Dedifferentiated amniotic fluid mesenchymal stem cell (primary cell): ENCODE results near the gene C6orf52.
"Not testable (repeated sequence)": the region's sequence is repeated elsewhere in the genome, so short reads cannot be mapped to it uniquely, and the experiment has no call there.

Experiments
- DNase-seq: peaks from one replicate; pipeline ENCODE4 v3.0.0-alpha.2; 2016; ENCODE audit errors: extremely low spot score

The C6orf52 gene

DNA sequence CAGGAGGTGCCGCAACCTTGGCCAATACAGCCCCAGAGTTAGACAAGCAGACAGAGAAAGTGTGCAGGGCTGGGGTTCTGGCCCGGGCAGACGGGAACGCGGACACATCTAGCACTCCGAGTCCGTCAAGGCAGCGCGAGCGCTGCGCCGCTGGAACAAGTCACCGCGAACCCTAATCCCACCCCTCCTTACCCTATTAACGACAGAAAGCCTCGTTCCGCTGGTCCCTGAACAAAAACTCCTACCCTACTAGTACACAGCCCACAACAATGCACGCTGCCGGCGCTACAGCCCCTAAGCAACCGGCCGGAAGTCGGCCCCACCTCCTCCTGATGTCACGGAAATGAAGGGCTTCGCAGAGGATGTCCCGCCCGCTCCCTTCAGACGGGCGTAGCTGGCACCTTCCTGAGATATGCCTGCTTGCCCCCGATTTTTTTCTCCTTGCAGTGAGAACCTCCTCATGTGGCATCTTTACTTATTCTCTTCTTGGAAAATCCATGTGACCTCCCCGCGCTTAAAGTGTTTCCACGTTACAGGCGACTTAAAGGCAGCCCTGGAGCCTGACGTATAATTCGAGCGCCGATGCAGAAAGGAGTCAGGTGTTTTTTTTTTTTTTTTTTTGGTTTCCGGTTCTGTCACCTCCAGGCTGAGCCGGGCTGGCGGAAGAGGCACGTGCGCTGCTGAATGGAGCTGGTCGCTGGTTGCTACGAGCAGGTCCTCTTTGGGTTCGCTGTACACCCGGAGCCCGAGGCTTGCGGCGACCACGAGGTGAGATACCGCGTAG lies at the start of gene C6orf52, which contains the start of gene PAK1IP1:
TSS of gene C6orf52 (minus strand) at position 315 of the 784 bp plus-strand sequence. CDS start 7,066 bp downstream, outside the sequence.
TSS of gene PAK1IP1 (plus strand) at position 671 of the 784 bp plus-strand sequence. CDS start at position 685, 14 bp downstream.
- DNase-seq, result peak; percentile 93

DNA sequence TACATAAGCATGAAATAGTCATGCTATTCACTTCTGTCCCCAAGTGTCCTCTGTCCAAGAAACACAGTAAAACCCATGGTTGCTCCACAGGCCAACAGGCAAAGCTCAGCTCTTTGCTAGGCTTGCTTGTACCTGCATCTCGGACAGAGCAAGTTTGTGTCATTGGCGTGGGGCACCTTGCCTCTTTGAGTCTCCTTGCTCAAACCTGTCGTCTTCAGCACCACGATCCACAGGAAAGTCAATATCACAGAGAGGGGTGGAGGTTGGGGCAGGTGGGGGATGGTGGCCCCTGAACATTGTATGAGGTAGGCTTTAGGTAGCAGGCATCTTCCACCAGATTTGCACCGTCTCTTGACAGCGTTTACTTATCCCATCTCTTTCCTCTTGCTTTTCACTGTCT lies 49.1 kb upstream of the C6orf52 start:
- DNase-seq, result no peak

DNA sequence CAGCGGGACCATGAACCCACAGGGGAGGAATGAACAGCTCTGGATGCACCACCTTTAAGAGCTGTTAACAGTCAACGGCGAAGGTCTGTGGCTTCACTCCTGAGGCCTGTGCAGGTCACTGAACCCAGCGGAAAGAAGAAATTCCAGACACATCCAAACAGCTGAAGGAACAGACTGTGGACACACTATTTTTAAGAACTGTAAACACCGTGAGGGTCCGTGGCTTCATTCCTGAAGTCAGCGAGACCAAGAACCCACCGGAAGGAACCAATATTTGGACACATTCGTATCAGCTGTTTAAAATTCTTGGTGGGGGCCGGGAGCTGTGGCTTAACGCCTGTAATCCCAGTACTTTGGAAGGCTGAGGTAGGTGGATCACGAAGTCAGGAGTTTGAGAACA lies 47.8 kb upstream of the C6orf52 start:
- DNase-seq, result no peak

DNA sequence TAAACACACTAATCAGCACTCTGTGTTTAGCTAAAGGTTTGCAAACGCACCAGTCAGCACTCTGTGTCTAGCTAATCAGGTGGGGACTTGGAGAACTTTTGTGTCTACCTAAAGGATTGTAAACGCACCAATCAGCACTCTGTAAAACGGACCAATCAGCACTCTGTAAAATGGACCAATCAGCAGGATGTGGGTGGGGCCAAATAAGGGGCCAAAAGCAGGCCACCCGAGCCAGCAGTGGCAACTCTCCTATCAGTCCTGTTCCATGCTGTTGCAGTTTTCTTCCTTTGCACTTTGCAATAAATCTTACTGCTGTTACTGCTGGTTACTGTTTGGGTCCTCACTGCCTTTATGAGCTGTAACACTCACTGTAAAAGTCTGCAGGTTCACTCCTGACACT lies 47.2 kb upstream of the C6orf52 start:
- not testable (repeated sequence) for DNase-seq

DNA sequence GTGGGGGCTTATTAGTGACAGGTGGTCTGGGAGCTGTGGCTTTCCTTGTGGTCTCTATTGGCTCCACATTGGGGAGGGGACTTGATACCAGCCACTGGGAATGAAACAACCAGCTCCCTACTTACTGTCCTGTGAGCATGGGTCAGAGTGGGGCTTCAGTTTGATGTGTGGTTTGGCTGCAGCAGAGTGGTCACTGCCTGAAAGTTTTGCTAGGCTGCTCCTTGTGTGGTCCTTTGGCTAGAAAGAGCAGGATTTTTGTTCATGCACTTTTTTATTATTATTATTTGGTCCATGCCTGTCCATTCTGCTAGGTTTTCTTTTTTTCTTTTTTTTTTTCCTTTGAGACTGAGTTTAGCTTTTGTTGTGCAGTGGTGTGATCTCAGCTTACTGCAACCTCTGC lies 45.6 kb upstream of the C6orf52 start:
- DNase-seq, result no peak

DNA sequence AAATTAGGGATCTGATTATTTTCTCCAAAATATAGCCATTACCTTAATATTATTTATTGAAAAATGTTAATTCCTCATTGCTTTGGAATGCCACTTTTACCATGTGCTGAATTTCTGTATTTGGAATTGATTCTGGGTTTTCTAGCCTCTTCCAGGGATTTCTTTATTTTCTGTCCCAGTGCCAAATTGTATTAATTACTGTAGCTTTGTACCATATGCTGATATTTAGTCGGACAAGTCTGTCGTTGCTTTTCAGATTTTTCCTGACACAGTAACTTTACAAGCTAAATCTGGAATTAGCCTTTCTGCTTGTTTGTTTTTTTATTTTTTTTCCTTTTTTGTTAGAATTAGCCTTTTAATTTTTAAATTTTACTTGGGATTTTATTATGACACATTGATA lies 42.3 kb upstream of the C6orf52 start:
- no peak for DNase-seq

DNA sequence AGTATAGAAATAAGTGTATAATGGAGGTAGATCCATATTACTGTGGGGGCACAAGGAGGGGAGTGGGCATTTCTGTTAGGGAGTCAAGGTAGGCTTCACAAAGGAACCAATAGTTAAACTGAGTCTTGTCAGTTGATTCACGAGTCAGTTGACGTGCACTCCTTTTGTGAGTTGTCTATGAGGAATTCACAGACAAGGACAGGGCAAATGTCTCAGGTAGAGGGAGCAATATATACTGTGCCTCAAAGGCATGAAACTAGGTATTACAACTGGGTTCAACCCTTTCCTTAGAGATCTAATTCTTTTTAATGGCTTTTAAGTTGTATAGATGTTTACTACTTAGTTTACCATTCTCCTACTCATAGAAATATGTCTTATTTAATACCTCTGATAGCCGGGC lies 39.4 kb upstream of the C6orf52 start:
- DNase-seq, result no peak

DNA sequence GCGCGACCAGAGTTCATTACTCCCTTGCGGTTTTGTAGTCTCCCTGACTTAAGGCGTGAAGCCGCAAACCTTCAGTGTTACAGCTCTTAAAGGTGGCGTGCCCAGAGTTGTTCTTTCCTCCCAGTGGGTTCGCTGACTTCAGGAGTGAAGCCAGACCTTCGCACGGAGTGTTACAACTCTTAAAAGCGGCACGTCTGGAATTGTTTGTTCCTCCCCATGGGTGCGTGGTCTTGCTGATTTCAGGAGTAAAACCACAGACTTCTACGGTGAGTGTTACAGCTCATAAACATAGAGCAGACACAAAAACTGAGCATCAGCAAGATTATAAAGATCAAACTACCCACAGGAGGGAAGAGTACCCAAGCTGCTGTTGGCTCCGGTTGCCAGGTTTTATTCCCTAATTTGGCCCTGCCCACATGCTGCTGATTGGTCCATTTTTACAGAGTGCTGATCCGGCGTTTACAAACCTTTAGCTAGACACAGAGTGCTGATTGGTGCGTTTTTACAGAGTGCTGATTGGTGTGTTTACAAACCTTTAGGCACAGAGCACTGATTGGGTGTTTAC lies 38.8 kb upstream of the C6orf52 start:
- no peak for DNase-seq

DNA sequence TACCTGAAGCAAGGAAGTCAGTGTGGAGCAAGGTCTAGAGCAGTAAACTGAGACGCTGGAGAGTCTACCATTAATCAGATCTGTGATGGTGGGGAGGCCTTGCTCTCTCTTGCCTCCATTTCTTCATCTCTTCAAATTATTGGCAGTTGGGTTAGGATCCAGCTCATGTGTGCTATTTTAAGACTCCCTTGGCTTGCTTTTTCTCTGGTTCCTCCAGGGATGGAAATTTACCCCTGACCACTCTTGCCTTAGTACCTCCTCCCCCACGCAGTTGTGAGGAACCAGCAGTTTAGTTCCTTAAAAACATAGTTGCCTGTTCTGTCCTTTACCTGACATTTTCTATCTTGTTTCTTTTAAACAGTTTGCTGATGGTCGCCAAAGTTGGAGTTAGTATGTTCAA lies 35.8 kb upstream of the C6orf52 start:
- DNase-seq, result no peak

DNA sequence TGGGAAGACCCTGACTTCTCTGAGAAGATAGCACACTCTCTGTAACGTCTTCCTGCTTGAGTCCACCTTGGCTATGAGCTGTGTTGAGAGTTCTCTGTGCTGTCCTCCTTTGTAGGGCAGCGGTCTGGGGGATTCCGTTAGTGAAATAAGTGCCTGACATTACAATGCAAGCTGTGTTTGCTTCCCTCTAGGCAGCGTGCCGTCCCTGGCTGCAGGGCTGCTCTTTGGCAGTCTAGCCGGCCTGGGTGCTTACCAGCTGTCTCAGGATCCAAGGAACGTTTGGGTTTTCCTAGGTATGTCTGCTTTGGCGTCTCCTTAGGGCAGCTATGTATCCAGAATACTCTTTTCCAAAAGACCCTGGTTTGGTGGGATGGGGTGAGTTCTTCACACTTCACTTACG lies 31.3 kb upstream of the C6orf52 start:
- no peak for DNase-seq

DNA sequence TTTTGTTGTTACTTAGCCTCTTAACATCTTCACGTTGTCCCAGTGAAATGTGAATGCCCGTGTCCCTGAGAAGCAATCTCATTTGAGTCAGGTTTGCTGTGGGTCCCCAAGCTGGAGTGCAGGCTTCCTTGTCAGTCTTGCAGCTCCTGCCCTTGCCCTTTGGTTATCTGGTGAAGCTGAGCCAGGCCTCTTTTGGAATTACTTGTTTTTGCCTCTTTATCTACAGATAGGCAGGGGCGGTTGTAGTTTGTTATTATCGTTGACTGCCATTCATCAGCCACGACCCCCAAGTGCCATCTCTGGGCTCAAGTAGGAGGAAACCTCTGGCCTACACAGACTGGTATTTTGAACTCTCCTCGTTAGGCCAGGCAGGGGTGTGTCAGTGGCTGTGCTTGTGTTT lies 30.6 kb upstream of the C6orf52 start:
- DNase-seq, result no peak

DNA sequence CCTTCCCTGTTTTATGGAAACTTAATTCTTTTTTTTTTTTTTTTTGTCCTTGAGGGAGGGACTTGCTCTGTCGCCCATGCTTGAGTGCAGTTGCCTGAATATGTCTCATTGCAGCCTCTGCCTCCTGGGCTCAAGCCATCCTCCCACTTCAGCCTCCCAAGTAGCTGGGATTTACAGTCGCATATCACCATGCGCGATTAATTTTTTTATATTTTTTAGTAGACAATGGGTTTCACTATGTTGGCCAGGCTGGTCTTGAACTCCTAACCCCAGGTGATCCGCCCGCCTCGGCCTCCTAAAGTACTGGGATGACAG lies 29.1 kb upstream of the C6orf52 start:
- DNase-seq, result no peak

DNA sequence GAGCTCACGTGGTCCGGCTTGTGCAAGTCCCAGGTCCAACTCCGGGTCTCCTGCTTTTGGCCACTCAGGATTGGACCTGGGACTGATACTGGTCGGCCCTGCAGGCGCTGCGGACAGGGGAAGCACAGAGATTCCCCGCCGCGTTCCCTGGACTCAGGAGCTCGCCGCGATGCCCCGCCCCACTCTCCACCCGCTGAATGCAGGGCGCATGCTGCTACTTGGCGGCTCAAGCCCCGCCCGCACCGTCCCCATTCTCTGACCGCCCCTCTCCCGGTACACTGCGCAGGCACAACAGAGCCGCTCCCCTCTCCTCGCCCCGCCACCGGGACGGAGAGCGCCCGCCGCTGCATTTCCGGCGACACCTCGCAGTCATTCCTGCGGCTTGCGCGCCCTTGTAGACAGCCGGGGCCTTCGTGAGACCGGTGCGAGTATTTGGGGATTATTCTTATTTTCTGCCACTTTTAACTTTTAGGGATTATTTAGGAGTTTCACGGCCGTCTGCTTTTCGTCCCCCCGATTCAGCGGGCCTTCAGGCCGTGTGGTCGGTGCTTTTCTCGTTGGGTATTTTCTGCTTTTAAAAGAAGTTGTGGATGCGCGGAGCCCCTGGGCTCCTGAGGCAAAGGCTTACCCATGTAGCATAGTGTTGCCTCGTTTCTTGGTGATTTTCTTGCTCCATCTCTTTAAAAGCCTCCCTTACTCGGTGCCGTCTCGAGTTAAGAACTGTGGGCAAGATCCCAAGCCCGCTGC lies 28.6 kb upstream of the C6orf52 start, which contains the start of gene TMEM14C:
TSS of gene TMEM14C (plus strand) at position 251 of the 747 bp plus-strand sequence. CDS start 1,544 bp downstream, outside the sequence.
- peak; percentile 95 for DNase-seq

DNA sequence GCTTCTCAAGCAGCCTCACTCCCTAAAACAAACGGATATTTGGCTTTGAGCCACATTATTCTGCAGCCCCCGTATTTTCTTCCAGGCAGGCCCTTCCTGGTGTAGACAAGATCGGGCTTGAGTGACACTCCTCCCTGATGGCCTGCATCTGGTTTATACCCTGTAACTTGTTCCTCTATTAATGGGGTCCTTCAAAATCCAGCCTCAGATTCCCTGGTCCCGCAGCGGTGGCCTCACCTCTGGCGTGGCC lies 28.1 kb upstream of the C6orf52 start:
- no peak for DNase-seq

DNA sequence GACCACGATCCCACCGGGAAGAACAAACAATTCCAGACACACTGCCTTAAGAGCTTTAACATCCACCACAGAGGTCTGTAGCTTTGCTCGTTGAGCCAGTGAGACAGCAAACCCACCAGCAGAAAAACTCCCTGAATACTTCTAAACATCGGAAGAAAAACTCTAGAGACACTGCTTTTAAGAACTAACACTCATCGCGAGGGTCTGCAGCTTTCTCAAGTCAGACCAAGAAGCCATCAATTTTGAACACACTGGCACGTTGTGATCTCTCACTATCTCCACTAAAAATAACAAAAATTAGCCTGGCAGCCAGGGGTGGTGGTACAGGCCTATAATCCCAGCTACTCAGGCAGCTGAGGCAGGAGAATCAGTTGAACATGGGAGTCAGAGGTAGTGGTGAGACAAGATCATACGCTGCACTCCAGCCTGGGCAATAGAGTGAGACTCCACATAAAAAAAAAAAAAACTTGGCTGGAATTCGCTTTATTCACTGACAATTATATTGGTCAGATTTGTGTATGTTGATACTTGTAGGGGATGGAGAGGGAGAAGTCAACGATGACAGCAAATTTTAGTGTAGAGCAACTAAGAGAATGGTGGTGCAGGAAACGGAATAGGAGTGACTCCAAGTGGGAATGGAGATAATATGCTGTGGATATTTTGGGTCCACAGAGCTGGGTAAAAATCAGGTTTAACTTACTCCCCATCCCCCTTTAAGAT lies 27.6 kb upstream of the C6orf52 start:
- DNase-seq, result no peak

DNA sequence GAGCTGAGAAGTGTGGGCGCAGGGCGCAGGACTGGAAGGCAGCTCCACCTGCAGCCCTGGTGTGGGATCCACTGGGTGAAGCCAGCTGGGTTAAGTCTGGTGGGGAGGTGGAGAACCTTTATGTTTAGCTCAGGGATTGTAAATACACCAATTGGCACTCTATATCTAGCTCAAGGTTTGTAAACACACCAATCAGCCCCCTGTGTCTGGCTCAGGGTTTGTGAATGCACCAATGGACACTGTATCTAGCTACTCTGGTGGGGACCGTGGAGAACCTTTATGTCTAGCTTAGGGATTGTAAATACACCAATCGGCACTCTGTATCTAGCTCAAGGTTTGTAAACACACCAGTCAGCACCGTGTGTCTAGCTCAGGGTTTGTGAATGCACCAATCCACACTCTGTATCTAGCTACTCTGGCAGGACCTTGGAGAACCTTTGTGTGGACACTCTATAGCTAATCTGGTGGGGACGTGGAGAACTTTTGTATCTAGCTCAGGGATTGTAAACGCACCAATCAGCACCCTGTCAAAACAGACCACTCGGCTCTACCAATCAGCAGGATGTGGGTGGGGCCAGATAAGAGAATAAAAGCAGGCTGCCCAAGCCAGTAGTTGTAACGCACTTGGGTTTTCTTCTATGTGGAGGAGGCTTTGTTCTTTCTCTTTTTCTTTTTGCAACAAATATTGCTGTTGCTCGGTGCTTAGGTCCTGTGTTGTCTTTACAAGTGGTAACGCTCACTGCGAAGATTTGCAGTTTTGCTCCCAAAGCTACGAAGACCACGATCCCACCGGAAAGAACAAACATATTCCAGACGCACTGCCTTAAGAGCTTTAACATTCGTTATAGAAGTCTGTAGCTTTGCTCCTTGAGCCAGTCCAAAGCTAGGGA lies 26.8 kb upstream of the C6orf52 start:
- not testable (repeated sequence) for DNase-seq

DNA sequence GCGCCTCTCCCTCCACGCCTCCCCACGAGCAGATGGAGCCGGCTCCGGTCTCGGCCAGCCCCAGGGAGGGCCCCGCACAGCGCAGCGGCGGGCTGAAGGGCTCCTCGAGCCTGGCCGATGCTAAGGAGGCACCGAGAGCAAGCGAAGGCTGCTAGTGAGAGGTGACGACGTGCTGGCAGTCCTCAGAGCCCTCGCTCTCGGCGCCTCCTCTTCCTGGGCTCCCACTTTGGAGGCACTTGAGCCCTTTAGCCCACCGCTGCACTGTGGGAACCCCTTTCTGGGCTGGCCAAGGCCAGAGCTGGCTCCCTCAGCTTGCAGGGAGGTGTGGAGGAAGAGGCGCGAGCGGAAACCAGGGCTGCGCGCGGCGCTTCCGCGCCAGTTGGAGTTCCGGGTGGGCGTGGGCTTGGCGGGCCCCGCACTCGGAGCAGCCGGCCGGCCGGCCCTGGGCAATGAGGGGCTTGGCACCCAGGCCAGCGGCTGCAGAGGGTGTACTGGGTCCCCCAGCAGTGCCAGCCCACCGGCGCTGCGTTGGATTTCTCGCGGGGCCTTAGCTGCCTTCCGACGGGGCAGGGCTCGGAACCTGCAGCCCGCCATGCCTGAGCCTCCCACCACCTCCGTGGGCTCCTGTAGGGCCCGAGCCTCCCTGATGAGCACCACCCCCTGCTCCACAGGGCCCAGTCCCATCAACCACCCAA lies 26.0 kb upstream of the C6orf52 start:
- no peak for DNase-seq

DNA sequence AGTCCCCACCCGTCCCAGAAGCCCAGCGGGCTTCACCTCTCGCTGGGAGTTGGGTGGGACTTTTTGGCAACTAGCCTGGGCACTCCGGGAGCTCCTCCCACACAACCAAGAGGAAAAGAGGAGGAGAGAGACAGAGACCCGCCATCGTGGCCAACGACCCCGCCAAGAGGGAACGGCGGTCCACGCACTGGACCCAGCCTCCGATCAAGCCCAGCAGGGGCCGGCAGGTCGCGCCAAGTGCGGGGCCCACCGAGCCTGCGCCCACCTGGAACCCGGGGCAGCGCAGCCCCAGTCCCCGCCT lies 25.5 kb upstream of the C6orf52 start:
- no peak for DNase-seq

DNA sequence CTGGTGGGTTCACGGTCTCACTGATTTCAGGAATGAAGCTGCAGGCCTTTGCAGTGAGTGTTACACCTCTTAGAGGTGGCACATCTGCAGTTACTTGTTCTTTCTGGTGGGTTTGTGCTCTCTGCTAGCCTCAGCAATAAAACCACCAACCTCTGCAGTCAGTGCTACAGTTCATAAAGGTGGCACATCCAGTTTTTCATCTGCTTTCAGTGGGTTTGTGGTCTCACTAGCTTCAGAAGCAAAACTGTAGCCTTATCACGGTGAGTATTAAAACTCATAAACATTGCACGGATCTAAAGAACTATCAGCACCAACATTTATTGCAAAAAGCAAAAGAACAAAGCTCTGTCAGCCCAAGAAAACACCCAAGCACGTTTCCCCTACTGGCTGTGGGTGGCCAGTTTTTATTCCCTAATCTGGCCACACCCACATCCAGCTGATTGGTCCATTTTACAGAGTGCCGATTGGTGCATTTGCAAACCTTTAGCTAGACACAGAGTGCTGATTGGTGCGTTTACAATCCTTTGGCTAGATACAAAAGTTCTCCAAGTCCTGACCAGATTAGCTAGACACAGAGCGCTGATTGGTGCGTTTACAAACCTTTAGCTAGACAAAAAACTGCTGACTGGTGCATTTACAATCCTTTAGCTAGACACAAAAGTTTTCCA lies 25.0 kb upstream of the C6orf52 start:
- DNase-seq, result no peak

DNA sequence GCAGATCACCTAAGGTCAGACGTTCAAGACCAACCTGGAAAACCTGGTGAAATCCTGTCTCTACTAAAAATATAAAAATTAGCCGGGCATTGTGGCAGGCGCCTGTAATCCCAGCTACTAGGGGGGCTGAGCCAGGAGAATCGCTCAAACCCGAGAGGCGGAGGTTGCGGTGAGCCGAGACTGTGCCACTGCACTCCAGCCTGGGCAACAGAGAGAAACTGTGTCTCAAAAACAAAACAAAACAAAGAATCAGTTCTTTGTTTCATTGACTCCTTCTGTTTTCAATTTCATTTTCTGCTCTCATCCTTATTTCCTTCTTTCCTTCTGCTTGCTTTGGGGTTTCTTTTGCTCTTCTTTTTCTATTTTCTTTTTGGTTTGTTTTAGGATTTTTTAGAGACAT lies 19.5 kb upstream of the C6orf52 start:
- no peak for DNase-seq
